ENCODE results near the gene PTGS1. TPM values are rescaled to one million over a fixed set of nuclear protein-coding genes. Genes with fewer than 3 reads are reported as not detected.
"Not testable (repeated sequence)": the region's sequence is repeated elsewhere in the genome, so short reads cannot be mapped to it uniquely, and the experiment has no call there.

The PTGS1 gene
- total RNA-seq (2021; ENCODE audit: unreplicated experiment) = 61.2 TPM
- polyA plus RNA-seq (2012; ENCODE audit: insufficient read length) = 77.1 TPM
- percentile 70 among the genes with signal in this experiment for Bru-seq, nascent RNA
- percentile 80 among the genes with signal in this experiment for BruChase-seq, experiment 1, labeled RNA remaining after a 2-hour chase
- BruChase-seq, experiment 2, labeled RNA remaining after a 6-hour chase = percentile 86 among the genes with signal in this experiment
- long read RNA-seq, full-length matches to known transcripts = 36 of 109 reads
- long read RNA-seq, partial matches to known transcripts = 41 of 109 reads
- long read RNA-seq, other reads (novel, unspliced or antisense) = 32 of 109 reads

DNA sequence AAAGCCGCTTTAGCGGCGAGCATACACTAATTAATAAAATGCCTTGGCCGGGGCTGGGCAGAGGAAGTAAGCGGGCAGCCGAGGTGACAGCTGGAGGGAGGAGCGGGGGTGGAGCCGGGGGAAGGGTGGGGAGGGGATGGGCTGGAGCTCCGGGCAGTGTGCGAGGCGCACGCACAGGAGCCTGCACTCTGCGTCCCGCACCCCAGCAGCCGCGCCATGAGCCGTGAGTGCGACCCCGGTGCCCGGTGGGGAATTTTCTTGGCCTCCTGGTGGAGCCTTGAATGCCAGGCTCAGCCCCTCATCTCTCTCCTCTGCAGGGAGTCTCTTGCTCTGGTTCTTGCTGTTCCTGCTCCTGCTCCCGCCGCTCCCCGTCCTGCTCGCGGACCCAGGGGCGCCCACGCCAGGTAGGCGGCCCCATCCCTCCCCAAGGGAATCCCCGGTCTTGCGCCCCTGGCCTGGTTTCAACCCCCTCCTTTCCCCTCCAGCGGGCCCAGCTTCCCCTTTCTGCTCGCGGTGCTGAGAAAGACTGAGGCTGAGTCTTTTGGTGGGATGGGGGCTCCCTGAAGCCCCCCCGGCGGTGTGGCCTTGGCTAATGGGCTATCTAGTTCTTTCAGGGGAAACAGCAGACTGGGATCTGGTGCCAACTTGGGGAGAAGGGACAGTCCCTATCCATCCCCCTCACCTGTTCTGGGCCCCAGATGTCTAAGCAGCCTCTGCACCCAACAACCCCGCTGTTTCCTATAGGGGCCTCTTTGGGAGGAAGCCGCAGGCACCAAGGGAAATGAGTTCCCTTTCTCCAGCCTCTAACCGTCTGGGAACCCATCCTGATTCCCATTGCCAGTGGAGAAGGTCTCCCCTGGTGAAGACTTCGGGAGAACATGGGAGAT, at the start of gene PTGS1:
PTGS1 (plus strand) TSS at position 156 of the 887 bp plus-strand sequence; CDS start at position 217, 61 bp downstream.
- Histone ChIP-seq H3K9me3 (ENCODE audit: control insufficient read depth, insufficient read depth, low read depth, low read length) (no peaks in the 10 kb centered on the region), H3K4me1 (ENCODE audit: control insufficient read depth, insufficient read depth, low read length) (no peaks in the 10 kb centered on the region), H3K27me3 (ENCODE audit: control insufficient read depth, insufficient read depth, low read length) (no peaks in the 10 kb centered on the region), H3K36me3 (ENCODE audit: control insufficient read depth, insufficient read depth, low read length) (no peaks in the 10 kb centered on the region), H3K4me3 (ENCODE audit: low read depth in 2 of 2, low read length in 2 of 2) (peak within 1 kb of the TSS in 1 of 2 experiments; percentile 5; a peak in 1 of 4 replicates), H3K27ac (ENCODE audit: low read length) (peak within 1 kb of the TSS; percentile 39; the same call in 1 of the 2 replicates)
- BruUV-seq (replicated peaks) = no TSS peak
- TF ChIP-seq SIN3A (IDR thresholded peaks at IDR 0.05; ENCODE audit: borderline replicate concordance, insufficient read depth, low read depth, low read length) = no peak
- TF ChIP-seq REST (IDR thresholded peaks at IDR 0.05; ENCODE audit: insufficient read depth in 1 of 2, low read depth in 2 of 2, low read length in 1 of 2) = no peak
- no peak for TF ChIP-seq TCF7L2 (IDR thresholded peaks at IDR 0.05; ENCODE audit: low read depth, low read length)
- no peak for TF ChIP-seq POLR2AphosphoS5 (IDR thresholded peaks at IDR 0.05; ENCODE audit: low read depth, low read length)
- no peak for TF ChIP-seq CTCF (IDR thresholded peaks at IDR 0.05)
- CTCF ChIA-PET = no interaction called here
- POLR2A ChIA-PET = no interaction called here
- in situ Hi-C loops (cut with HindIII; ENCODE audit: low pct_unique_long_range_greater_than_20kb, low sequenced_read_pairs) = no loop called here
- intact Hi-C loops (cut with micrococcal nuclease; ENCODE audit: unreplicated experiment) = no loop called here
- DNase-seq (ENCODE audit: low read depth, low spot score) (no peak), ATAC-seq (no peak)

GRCh38 chr9:122322553-122322952, 48.3 kb upstream of the PTGS1 start:
- BruUV-seq (replicated peaks) = no TSS peak
- ATAC-seq (no peak), DNase-seq (ENCODE audit: low read depth, low spot score) (no peak)
- Histone ChIP-seq H3K27me3 (ENCODE audit: control insufficient read depth, insufficient read depth, low read length) (no peaks in the 10 kb centered on the region), H3K36me3 (ENCODE audit: control insufficient read depth, insufficient read depth, low read length) (peaks cover 2% of the 10 kb centered on the region; the same call in 1 of the 2 replicates), H3K4me3 (ENCODE audit: low read depth in 2 of 2, low read length in 2 of 2) (no peak overlapping the region), H3K27ac (ENCODE audit: low read length) (no peak overlapping the region), H3K4me1 (ENCODE audit: control insufficient read depth, insufficient read depth, low read length) (no peaks in the 10 kb centered on the region), H3K9me3 (ENCODE audit: control insufficient read depth, insufficient read depth, low read depth, low read length) (no peaks in the 10 kb centered on the region)
- intact Hi-C loops (cut with micrococcal nuclease; ENCODE audit: unreplicated experiment) = no loop called here
- in situ Hi-C loops (cut with HindIII; ENCODE audit: low pct_unique_long_range_greater_than_20kb, low sequenced_read_pairs) = no loop called here
- CTCF ChIA-PET = no interaction called here
- TF ChIP-seq TCF7L2 (IDR thresholded peaks at IDR 0.05; ENCODE audit: low read depth, low read length) (no peak), POLR2AphosphoS5 (IDR thresholded peaks at IDR 0.05; ENCODE audit: low read depth, low read length) (no peak), REST (IDR thresholded peaks at IDR 0.05; ENCODE audit: insufficient read depth in 1 of 2, low read depth in 2 of 2, low read length in 1 of 2) (no peak)
- POLR2A ChIA-PET = no interaction called here

- ATAC-seq, POLR2A ChIA-PET: not testable (repeated sequence)
Measured at GRCh38 chr9:122324665-122325064, 46.2 kb upstream of the PTGS1 start.

More at GRCh38 chr9:122324665-122325064, 46.2 kb upstream of the PTGS1 start:
- H3K4me3 ChIP-seq (ENCODE audit: low read depth in 2 of 2, low read length in 2 of 2); DNase-seq (ENCODE audit: low read depth, low spot score); in situ Hi-C loops (cut with HindIII; ENCODE audit: low pct_unique_long_range_greater_than_20kb, low sequenced_read_pairs); H3K27ac ChIP-seq (ENCODE audit: low read length); H3K36me3 ChIP-seq (ENCODE audit: control insufficient read depth, insufficient read depth, low read length); BruUV-seq (replicated peaks); CTCF ChIA-PET; H3K27me3 ChIP-seq (ENCODE audit: control insufficient read depth, insufficient read depth, low read length); H3K9me3 ChIP-seq (ENCODE audit: control insufficient read depth, insufficient read depth, low read depth, low read length); intact Hi-C loops (cut with micrococcal nuclease; ENCODE audit: unreplicated experiment); H3K4me1 ChIP-seq (ENCODE audit: control insufficient read depth, insufficient read depth, low read length): not testable (repeated sequence)
